ENCODE data around the gene NDUFA8.

GRCh38 chr9:122186301-122186700 lies 26.7 kb upstream of the NDUFA8 start:
- TF ChIP-seq, protein P1, sequence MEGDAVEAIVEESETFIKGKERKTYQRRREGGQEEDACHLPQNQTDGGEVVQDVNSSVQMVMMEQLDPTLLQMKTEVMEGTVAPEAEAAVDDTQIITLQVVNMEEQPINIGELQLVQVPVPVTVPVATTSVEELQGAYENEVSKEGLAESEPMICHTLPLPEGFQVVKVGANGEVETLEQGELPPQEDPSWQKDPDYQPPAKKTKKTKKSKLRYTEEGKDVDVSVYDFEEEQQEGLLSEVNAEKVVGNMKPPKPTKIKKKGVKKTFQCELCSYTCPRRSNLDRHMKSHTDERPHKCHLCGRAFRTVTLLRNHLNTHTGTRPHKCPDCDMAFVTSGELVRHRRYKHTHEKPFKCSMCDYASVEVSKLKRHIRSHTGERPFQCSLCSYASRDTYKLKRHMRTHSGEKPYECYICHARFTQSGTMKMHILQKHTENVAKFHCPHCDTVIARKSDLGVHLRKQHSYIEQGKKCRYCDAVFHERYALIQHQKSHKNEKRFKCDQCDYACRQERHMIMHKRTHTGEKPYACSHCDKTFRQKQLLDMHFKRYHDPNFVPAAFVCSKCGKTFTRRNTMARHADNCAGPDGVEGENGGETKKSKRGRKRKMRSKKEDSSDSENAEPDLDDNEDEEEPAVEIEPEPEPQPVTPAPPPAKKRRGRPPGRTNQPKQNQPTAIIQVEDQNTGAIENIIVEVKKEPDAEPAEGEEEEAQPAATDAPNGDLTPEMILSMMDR (conservative IDR thresholded peaks at IDR 0.05 in 1 of 2, IDR thresholded peaks at IDR 0.05 in 1 of 2; ENCODE audit: low read depth in 1 of 2, low read length in 2 of 2), result no peak
- no peak for TF ChIP-seq EZH2 (IDR thresholded peaks at IDR 0.05; ENCODE audit: low read length, missing control alignments)

Data from fibroblast of lung (primary cell).